Measurements from ENCODE around the gene CYTH1.

CYTH1 gene

DNA sequence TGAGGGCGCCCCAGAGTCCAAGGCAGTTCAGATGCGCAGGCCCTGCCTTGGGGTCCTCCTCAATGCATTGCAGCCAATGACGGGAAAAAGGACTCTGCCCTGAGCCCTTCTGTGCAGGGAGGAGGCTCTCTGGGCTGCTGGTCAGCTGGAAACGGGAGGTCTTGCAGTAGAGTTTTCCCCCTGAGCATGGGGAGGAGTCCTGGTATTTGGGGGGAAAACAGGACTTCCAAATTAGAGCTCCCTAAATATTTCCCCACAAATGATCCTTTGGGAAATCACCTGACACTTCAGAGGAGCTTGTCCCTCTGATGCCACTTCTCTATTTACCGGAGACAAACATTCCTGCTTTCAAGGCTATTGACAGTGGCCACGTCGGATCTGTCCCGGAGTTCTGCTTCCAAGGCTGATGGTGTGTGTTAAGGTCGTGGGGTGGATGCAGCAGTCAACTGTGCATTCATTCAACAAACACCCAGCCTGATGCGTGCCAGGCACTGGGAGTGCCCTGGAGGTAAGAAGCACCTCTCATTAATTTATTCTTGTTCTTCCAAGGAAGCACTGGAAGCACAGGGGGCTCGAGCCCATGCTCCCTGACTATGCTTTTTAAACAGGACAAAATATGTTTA lies 131.9 kb downstream of the CYTH1 start:
- no peak for DNase-seq (ENCODE audit: low read depth)

- DNase-seq (ENCODE audit: low read depth): no peak
Measured at GRCh38 chr17:78648293-78648692, 133.8 kb downstream of the CYTH1 start.

DNA sequence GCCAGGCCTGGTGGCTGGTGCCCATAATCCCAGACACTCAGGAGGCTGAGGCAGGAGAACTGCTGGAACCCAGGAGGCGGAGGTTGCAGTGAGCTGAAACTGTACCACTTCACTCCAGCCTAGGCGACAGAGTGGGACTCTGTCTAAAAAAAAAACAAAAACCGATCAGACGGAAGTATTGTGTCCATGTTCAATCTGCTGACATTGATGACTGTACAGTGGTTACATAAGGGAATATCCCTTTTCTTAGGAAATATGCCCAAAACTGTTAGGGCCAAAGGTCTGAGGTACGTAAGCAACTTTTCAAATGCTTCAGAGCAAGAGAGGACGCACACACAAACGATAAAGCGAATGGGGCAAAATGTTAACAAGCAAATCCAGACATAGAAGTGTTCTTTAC lies 135.0 kb downstream of the CYTH1 start:
- DNase-seq (ENCODE audit: low read depth): no peak

GRCh38 chr17:78645421-78646295 lies 136.4 kb downstream of the CYTH1 start:
- DNase-seq (ENCODE audit: low read depth): peak; percentile 77

- no peak for DNase-seq (ENCODE audit: low read depth)
Measured at GRCh38 chr17:78644931-78645351, 137.1 kb downstream of the CYTH1 start.

DNA sequence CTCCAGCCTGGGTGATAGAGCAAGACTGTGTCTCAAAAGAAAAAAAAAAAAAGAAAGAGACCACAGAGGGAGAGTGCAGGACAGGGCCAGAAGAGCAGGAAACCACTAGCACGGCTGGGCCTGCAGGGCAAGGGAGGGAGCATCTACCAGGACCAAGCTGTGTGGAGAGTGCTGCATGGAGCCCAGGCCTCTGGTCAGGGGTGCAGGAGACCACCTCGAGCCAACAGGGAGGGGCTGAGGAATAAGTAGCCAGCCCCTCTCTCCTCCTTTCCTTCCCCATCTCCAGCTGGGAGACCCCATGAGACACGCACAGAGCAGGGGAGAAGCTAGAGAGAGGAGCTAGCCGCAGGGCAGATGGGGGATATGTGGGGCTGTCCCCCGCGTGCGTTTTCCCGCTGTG lies 137.8 kb downstream of the CYTH1 start:
- DNase-seq (ENCODE audit: low read depth): no peak

GRCh38 chr17:78643326-78643725 lies 138.7 kb downstream of the CYTH1 start:
- DNase-seq (ENCODE audit: low read depth): no peak

DNA sequence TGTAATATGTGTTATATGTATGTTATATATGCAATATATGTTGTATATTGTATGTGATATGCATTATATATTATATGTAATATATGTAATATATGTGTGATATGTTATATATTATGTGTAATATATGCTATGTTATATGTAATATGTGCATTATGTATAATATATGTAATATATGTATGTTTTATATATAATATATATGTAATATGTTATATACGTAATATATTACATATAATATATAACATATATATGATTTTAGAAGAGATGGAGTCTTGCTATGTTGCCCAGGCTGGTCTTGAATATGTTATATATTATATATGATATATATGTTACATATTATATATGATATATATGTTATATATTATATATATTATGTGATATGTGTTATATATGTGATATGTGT lies 139.4 kb downstream of the CYTH1 start:
- DNase-seq (ENCODE audit: low read depth): no peak

- no peak for DNase-seq (ENCODE audit: low read depth)
Measured at GRCh38 chr17:78641666-78642065, 140.4 kb downstream of the CYTH1 start.

- DNase-seq (ENCODE audit: low read depth): no peak
Measured at GRCh38 chr17:78641243-78641642, 140.8 kb downstream of the CYTH1 start.

- no peak for DNase-seq (ENCODE audit: low read depth)
Measured at GRCh38 chr17:78640700-78641099, 141.4 kb downstream of the CYTH1 start.

DNA sequence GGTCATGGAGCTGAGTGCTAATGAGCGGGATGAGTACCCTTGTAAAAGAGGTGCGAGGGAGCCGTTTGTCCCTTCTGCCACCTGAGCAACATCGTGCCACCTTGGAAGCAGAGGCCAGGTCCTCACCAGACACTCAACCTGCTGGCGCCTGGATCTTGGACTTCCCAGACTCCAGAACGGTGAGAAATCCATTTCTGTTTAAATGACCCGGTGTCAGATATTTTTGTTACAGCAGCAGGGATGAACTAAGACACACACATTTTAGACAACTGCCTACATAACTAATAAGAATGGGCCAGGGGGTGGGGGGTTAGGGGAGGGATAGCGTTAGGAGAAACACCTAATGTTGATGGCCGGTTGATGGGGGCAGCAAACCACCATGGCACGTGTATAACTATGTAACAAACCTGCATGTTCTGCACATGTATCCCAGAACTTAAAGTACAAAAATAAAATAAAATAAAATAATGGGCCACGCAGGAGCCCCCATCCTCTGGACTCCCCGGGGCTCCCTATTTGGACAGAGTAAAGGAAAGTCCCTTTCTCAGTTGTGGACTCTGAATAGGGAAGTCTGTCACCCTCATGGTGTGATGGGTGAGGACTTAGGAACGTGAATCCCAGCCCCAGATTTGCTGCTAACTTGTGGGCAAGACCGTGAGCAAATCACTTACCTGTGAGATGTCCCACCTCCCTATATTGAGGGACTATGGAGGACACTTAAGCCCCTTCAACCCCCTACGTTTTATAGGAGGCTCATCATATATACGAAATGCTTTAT lies 144.2 kb downstream of the CYTH1 start:
- DNase-seq (ENCODE audit: low read depth): no peak

GRCh38 chr17:78637146-78637545 lies 144.9 kb downstream of the CYTH1 start:
- DNase-seq (ENCODE audit: low read depth): no peak

DNA sequence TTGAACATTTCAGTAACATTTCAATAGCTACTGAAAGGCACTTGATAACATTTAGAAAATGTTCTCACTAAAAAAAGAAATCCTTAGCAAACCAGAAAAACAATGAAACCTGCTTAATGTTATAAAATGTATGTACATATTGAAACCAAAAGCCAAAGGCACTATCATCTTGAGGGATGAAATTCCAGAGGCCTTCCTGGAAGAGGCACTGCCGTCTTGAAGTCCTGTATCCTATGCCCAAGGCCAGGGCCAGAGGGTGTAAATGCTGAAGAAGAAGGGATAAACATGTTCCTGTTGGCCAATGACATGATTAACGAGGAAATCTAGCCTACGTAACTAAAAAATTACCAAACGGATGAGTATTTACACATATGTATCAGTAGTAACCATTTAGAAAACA lies 147.9 kb downstream of the CYTH1 start:
- DNase-seq (ENCODE audit: low read depth): no peak

- DNase-seq (ENCODE audit: low read depth): no peak
Measured at GRCh38 chr17:78629436-78629995, 152.6 kb downstream of the CYTH1 start.

- DNase-seq (ENCODE audit: low read depth): no peak
Measured at GRCh38 chr17:78628547-78629435, 153.3 kb downstream of the CYTH1 start.

GRCh38 chr17:78624324-78625151 lies 157.5 kb downstream of the CYTH1 start:
- DNase-seq (ENCODE audit: low read depth): no peak

Data from amniotic epithelial cell (primary cell).